Fibroblast of lung (primary cell): ENCODE data around the gene HDAC8. TPM values are rescaled to one million over a fixed set of nuclear protein-coding genes. Genes with fewer than 3 reads are reported as not detected.

Experiments used
- DNase-seq, 2 donors: peaks; one replicate each; pipeline versions ENCODE4 v3.0.0 to v3.0.0-alpha.2; 2010; ENCODE audit warnings: low read depth in 2 of 2
- H2AFZ ChIP-seq: 2 replicates; pipeline ENCODE4 v1.5.1; 2012; ENCODE audit warnings: low read length, control low read depth, inconsistent platforms
- H3K27ac ChIP-seq: 2 replicates; pipeline ENCODE4 v1.5.1; 2011; ENCODE audit warnings: low read length, control low read depth; ENCODE audit not compliant: insufficient read depth
- H3K27me3 ChIP-seq: 2 replicates; pipeline ENCODE4 v1.5.1; 2011; ENCODE audit warnings: mild to moderate bottlenecking, low read length; ENCODE audit not compliant: control insufficient read depth, insufficient read depth
- H3K36me3 ChIP-seq: 2 replicates; pipeline ENCODE4 v1.5.1; 2011; ENCODE audit warnings: low read length; ENCODE audit not compliant: control insufficient read depth, insufficient read depth
- H3K4me1 ChIP-seq: 2 replicates; pipeline ENCODE4 v1.5.1; 2011; ENCODE audit warnings: low read length; ENCODE audit not compliant: control insufficient read depth, insufficient read depth; ENCODE audit errors: extremely low read depth
- H3K4me2 ChIP-seq: 2 replicates; pipeline ENCODE4 v1.5.1; 2011; ENCODE audit warnings: low read length, control low read depth; ENCODE audit not compliant: insufficient read depth; ENCODE audit errors: extremely low read depth
- H3K4me3 ChIP-seq, 4 experiments: fragments of 200-600 bp in 1 of 4; sonication (generic) in 1 of 4; replicated peaks in 1 of 4; 2 replicates each; pipeline ENCODE4 v1.5.1; 2011 to 2016; ENCODE audit warnings: low read length in 4 of 4, low read depth in 3 of 4, mild to moderate bottlenecking in 3 of 4, control low read depth in 2 of 4, inconsistent platforms in 1 of 4, mixed read lengths in 1 of 4; ENCODE audit not compliant: insufficient read depth in 1 of 4; ENCODE audit errors: control extremely low read depth in 1 of 4
- H3K79me2 ChIP-seq: 2 replicates; pipeline ENCODE4 v1.5.1; 2012; ENCODE audit warnings: mild to moderate bottlenecking, low read length, inconsistent platforms; ENCODE audit not compliant: control insufficient read depth, insufficient read depth
- H3K9ac ChIP-seq: 2 replicates; pipeline ENCODE4 v1.5.1; 2011; ENCODE audit warnings: mild to moderate bottlenecking, low read length, control low read depth; ENCODE audit not compliant: insufficient read depth
- H3K9me3 ChIP-seq: 2 replicates; pipeline ENCODE4 v1.5.1; 2012; ENCODE audit warnings: low read depth, low read length; ENCODE audit not compliant: control insufficient read depth, insufficient read depth
- H4K20me1 ChIP-seq: 2 replicates; pipeline ENCODE4 v1.5.1; 2011; ENCODE audit warnings: low read length; ENCODE audit not compliant: control insufficient read depth, insufficient read depth; ENCODE audit errors: extremely low read depth
- CTCF ChIP-seq, 2 donors: IDR thresholded peaks in 1 of 2; conservative IDR thresholded peaks in 1 of 2; 1 replicate in 1 of 2; 2 replicates in 1 of 2; pipeline ENCODE4 v1.5.1; 2011 to 2012; ENCODE audit warnings: low read length in 2 of 2, control low read depth in 1 of 2, inconsistent platforms in 1 of 2, low read depth in 1 of 2, mild to moderate bottlenecking in 1 of 2
- EZH2 ChIP-seq: IDR thresholded peaks from 2 replicates; pipeline ENCODE4 v1.5.1; 2012; ENCODE audit warnings: low read length, control low read depth, mild to moderate bottlenecking; ENCODE audit errors: missing control alignments
- polyA plus RNA-seq, 2 donors: library from polyadenylated mRNA; depleted of rRNA in 1 of 2; stranded (reverse) in 1 of 2; unstranded in 1 of 2; fragments of >200 nt; gene quantifications; 2 replicates each; pipeline ENCODE4 v1.2.1, GENCODE V29; 2011 to 2012; ENCODE audit warnings: missing spikeins in 1 of 2
- total RNA-seq: library from RNA; depleted of rRNA; stranded (reverse); fragments of >200 nt; gene quantifications from 2 replicates; pipeline ENCODE4 v1.2.1, GENCODE V29; 2014

HDAC8 gene
- total and polyA plus RNA-seq, 2 donors (not counting 1 experiment from before 2014, with no cell fraction given): 25.9 TPM

GRCh38 chrX:72620550-72621145, 48.0 kb upstream of the HDAC8 start:
- no peaks in the 10 kb centered on the region for H3K36me3 ChIP-seq
- peak overlapping the region in 1 of 4 experiments; percentile 48 for H3K4me3 ChIP-seq
- TF ChIP-seq EZH2: no peak
- no peak for TF ChIP-seq CTCF (conservative IDR thresholded peaks at IDR 0.05 in 1 of 2, IDR thresholded peaks at IDR 0.05 in 1 of 2; ENCODE audit: low read depth in 1 of 2, low read length in 2 of 2)
- peak overlapping the region; percentile 40 for H2AFZ ChIP-seq
- H3K27me3 ChIP-seq: no peaks in the 10 kb centered on the region
- H3K4me1 ChIP-seq: peaks cover 5% of the 10 kb centered on the region
- peak overlapping the region; percentile 70 for H3K27ac ChIP-seq
- H3K4me2 ChIP-seq: peak overlapping the region; percentile 75
- H3K9ac ChIP-seq: no peak overlapping the region
- H3K9me3 ChIP-seq: no peaks in the 10 kb centered on the region
- H4K20me1 ChIP-seq: no peaks in the 10 kb centered on the region
- DNase-seq: peak; percentile 89 to 91
- H3K79me2 ChIP-seq: no peaks in the 10 kb centered on the region

GRCh38 chrX:72609313-72609712, 36.7 kb upstream of the HDAC8 start:
- H3K27me3 ChIP-seq: no peaks in the 10 kb centered on the region
- TF ChIP-seq EZH2 (no peak), CTCF (conservative IDR thresholded peaks at IDR 0.05 in 1 of 2, IDR thresholded peaks at IDR 0.05 in 1 of 2; ENCODE audit: low read depth in 1 of 2, low read length in 2 of 2) (peak in 1 of 2 donors; percentile 17)
- H3K9ac ChIP-seq: no peak overlapping the region
- no peaks in the 10 kb centered on the region for H4K20me1 ChIP-seq
- no peak overlapping the region for H3K27ac ChIP-seq
- no peak overlapping the region for H3K4me2 ChIP-seq
- H2AFZ ChIP-seq: no peak overlapping the region
- H3K36me3 ChIP-seq: no peaks in the 10 kb centered on the region
- H3K4me3 ChIP-seq: no peak overlapping the region
- H3K79me2 ChIP-seq: no peaks in the 10 kb centered on the region
- H3K9me3 ChIP-seq: no peaks in the 10 kb centered on the region
- no peaks in the 10 kb centered on the region for H3K4me1 ChIP-seq
- peak in 1 of 2 donors; percentile 12 for DNase-seq

GRCh38 chrX:72604705-72605104, 32.1 kb upstream of the HDAC8 start:
- no peak overlapping the region for H3K9ac ChIP-seq
- H3K79me2 ChIP-seq: no peaks in the 10 kb centered on the region
- H3K4me2 ChIP-seq: no peak overlapping the region
- DNase-seq: no peak
- H3K9me3 ChIP-seq: no peaks in the 10 kb centered on the region
- no peak overlapping the region for H2AFZ ChIP-seq
- no peaks in the 10 kb centered on the region for H4K20me1 ChIP-seq
- H3K4me1 ChIP-seq: no peaks in the 10 kb centered on the region
- no peak overlapping the region for H3K4me3 ChIP-seq
- H3K27me3 ChIP-seq: no peaks in the 10 kb centered on the region
- no peak overlapping the region for H3K27ac ChIP-seq
- no peaks in the 10 kb centered on the region for H3K36me3 ChIP-seq
- TF ChIP-seq EZH2 (no peak), CTCF (conservative IDR thresholded peaks at IDR 0.05 in 1 of 2, IDR thresholded peaks at IDR 0.05 in 1 of 2; ENCODE audit: low read depth in 1 of 2, low read length in 2 of 2) (no peak)
